ENCODE measurements around the gene PDZRN3.

Gene PDZRN3

GRCh38 chr3:73419179-73419803 is 205.4 kb downstream of the PDZRN3 start:
- TF ChIP-seq CTCF (IDR thresholded peaks at IDR 0.05; ENCODE audit: poor library complexity, severe bottlenecking): no peak
- Histone ChIP-seq H3K4me3 (ENCODE audit: severe bottlenecking) (no peak overlapping the region), H3K36me3 (ENCODE audit: low read depth) (no peaks in the 10 kb centered on the region), H3K4me1 (ENCODE audit: insufficient read depth, poor library complexity, severe bottlenecking) (no peaks in the 10 kb centered on the region), H3K27me3 (ENCODE audit: insufficient read depth, poor library complexity, severe bottlenecking) (no peaks in the 10 kb centered on the region), H3K9me3 (ENCODE audit: severe bottlenecking) (no peaks in the 10 kb centered on the region), H3K27ac (ENCODE audit: poor library complexity, severe bottlenecking) (no peak overlapping the region)
- ATAC-seq (ENCODE audit: low read depth) (peak; percentile 45; the same call in 1 of the 3 replicates), DNase-seq (ENCODE audit: low spot score) (no peak)

- H3K4me1 ChIP-seq (ENCODE audit: insufficient read depth, poor library complexity, severe bottlenecking): no peaks in the 10 kb centered on the region
- DNase-seq (ENCODE audit: low spot score) (no peak), ATAC-seq (ENCODE audit: low read depth) (no peak)
- no peak overlapping the region for H3K27ac ChIP-seq (ENCODE audit: poor library complexity, severe bottlenecking)
- no peaks in the 10 kb centered on the region for H3K9me3 ChIP-seq (ENCODE audit: severe bottlenecking)
- no peaks in the 10 kb centered on the region for H3K27me3 ChIP-seq (ENCODE audit: insufficient read depth, poor library complexity, severe bottlenecking)
- no peaks in the 10 kb centered on the region for H3K36me3 ChIP-seq (ENCODE audit: low read depth)
- no peak for TF ChIP-seq CTCF (IDR thresholded peaks at IDR 0.05; ENCODE audit: poor library complexity, severe bottlenecking)
- no peak overlapping the region for H3K4me3 ChIP-seq (ENCODE audit: severe bottlenecking)
Observed at GRCh38 chr3:73418681-73419080, 206.1 kb downstream of the PDZRN3 start.

GRCh38 chr3:73415118-73415517 is 209.6 kb downstream of the PDZRN3 start:
- no peaks in the 10 kb centered on the region for H3K4me1 ChIP-seq (ENCODE audit: insufficient read depth, poor library complexity, severe bottlenecking)
- H3K27me3 ChIP-seq (ENCODE audit: insufficient read depth, poor library complexity, severe bottlenecking): no peaks in the 10 kb centered on the region
- no peak for DNase-seq (ENCODE audit: low spot score)
- no peaks in the 10 kb centered on the region for H3K36me3 ChIP-seq (ENCODE audit: low read depth)
- ATAC-seq (ENCODE audit: low read depth): no peak
- H3K27ac ChIP-seq (ENCODE audit: poor library complexity, severe bottlenecking): no peak overlapping the region
- H3K4me3 ChIP-seq (ENCODE audit: severe bottlenecking): no peak overlapping the region
- no peak for TF ChIP-seq CTCF (IDR thresholded peaks at IDR 0.05; ENCODE audit: poor library complexity, severe bottlenecking)
- no peaks in the 10 kb centered on the region for H3K9me3 ChIP-seq (ENCODE audit: severe bottlenecking)

GRCh38 chr3:73413619-73414018 is 211.1 kb downstream of the PDZRN3 start:
- no peaks in the 10 kb centered on the region for H3K4me1 ChIP-seq (ENCODE audit: insufficient read depth, poor library complexity, severe bottlenecking)
- ATAC-seq (ENCODE audit: low read depth) (no peak), DNase-seq (ENCODE audit: low spot score) (no peak)
- no peak overlapping the region for H3K27ac ChIP-seq (ENCODE audit: poor library complexity, severe bottlenecking)
- no peak overlapping the region for H3K4me3 ChIP-seq (ENCODE audit: severe bottlenecking)
- H3K27me3 ChIP-seq (ENCODE audit: insufficient read depth, poor library complexity, severe bottlenecking): no peaks in the 10 kb centered on the region
- H3K36me3 ChIP-seq (ENCODE audit: low read depth): no peaks in the 10 kb centered on the region
- no peaks in the 10 kb centered on the region for H3K9me3 ChIP-seq (ENCODE audit: severe bottlenecking)
- no peak for TF ChIP-seq CTCF (IDR thresholded peaks at IDR 0.05; ENCODE audit: poor library complexity, severe bottlenecking)

GRCh38 chr3:73411993-73412392 is 212.7 kb downstream of the PDZRN3 start:
- no peak for DNase-seq (ENCODE audit: low spot score)
- ATAC-seq (ENCODE audit: low read depth): no peak
- no peaks in the 10 kb centered on the region for H3K27me3 ChIP-seq (ENCODE audit: insufficient read depth, poor library complexity, severe bottlenecking)

More at GRCh38 chr3:73411993-73412392, 212.7 kb downstream of the PDZRN3 start:
- TF ChIP-seq CTCF (IDR thresholded peaks at IDR 0.05; ENCODE audit: poor library complexity, severe bottlenecking): no peak
- Histone ChIP-seq H3K27ac (ENCODE audit: poor library complexity, severe bottlenecking) (no peak overlapping the region), H3K4me3 (ENCODE audit: severe bottlenecking) (no peak overlapping the region), H3K9me3 (ENCODE audit: severe bottlenecking) (no peaks in the 10 kb centered on the region), H3K36me3 (ENCODE audit: low read depth) (no peaks in the 10 kb centered on the region), H3K4me1 (ENCODE audit: insufficient read depth, poor library complexity, severe bottlenecking) (no peaks in the 10 kb centered on the region)
